ENCODE measurements around the gene CDR2L. TPM values are rescaled to one million over a fixed set of nuclear protein-coding genes. Genes with fewer than 3 reads are reported as not detected.
A peak's percentile ranks its signal among the peaks of the same experiment; 100 is the strongest.

Gene CDR2L
- total and polyA plus RNA-seq, 8 donors = 4.4 to 78.8 (median 10.9) TPM

- peak in 1 of 2 donors; percentile 58 for DNase-seq
- TF ChIP-seq EP300 (IDR thresholded peaks at IDR 0.05) (no peak), POLR2AphosphoS5 (IDR thresholded peaks at IDR 0.05) (no peak), CTCF (IDR thresholded peaks at IDR 0.05) (no peak), POLR2A (IDR thresholded peaks at IDR 0.05) (no peak)
- H3K27ac ChIP-seq = no peak overlapping the region
- peaks cover 0 to 69% (median 12%) of the 10 kb centered on the region in 3 donors for H3K27me3 ChIP-seq
- no peaks in the 10 kb centered on the region for H3K4me1 ChIP-seq
- H3K9me3 ChIP-seq = no peaks in the 10 kb centered on the region
- intact Hi-C loops (cut with DNase I; ENCODE audit: low total_unique reads) = no loop called here
- 45 to 54% (median 51%) methylated on average over 13 of the region's 13 CpGs for WGBS, 5 donors
- no peak overlapping the region for H3K4me3 ChIP-seq
- no peaks in the 10 kb centered on the region for H3K36me3 ChIP-seq
These were observed 43.5 kb upstream of the CDR2L start for GRCh38 chr17:74943808-74944522.

DNA sequence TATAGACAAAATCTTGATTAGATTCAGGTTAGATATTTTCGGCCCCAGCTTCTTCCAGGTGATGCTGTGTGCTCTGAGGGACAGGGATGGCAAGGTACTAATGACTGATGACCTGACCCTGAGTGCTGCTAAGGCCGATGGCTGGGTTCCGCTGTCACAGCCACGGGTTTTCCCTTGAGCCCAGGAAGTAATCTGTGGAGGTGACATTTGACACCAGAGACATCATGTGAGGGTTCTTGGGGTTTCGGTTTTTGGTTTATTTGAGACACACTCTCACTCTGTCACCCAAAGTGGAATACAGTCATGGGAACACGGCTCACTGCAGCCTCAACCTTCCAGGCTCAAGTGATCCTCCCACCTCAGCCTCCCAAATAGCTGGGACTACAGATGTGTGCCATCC lies 41.9 kb upstream of the CDR2L start:
- Histone ChIP-seq H3K36me3 (peaks cover 0 to under 1% (median under 1%) of the 10 kb centered on the region in 4 donors), H3K27me3 (peaks cover 0 to 63% (median 6%) of the 10 kb centered on the region in 3 donors), H3K4me1 (no peaks in the 10 kb centered on the region), H3K27ac (no peak overlapping the region), H3K9me3 (no peaks in the 10 kb centered on the region), H3K4me3 (no peak overlapping the region)
- 31 to 41% (median 34%) methylated on average over 6 of the region's 6 CpGs for WGBS, 5 donors
- DNase-seq = no peak
- intact Hi-C loops (cut with DNase I; ENCODE audit: low total_unique reads) = no loop called here
- TF ChIP-seq POLR2AphosphoS5 (IDR thresholded peaks at IDR 0.05) = no peak
- no peak for TF ChIP-seq CTCF (IDR thresholded peaks at IDR 0.05)
- TF ChIP-seq EP300 (IDR thresholded peaks at IDR 0.05) = no peak
- no peak for TF ChIP-seq POLR2A (IDR thresholded peaks at IDR 0.05)

- intact Hi-C loops (cut with DNase I; ENCODE audit: low total_unique reads) = no loop called here
- H3K9me3 ChIP-seq = no peaks in the 10 kb centered on the region
- no peak overlapping the region for H3K4me3 ChIP-seq
- no peaks in the 10 kb centered on the region for H3K4me1 ChIP-seq
- 80 to 93% (median 86%) methylated on average over 7 to 14 of the region's 14 CpGs for WGBS, 5 donors
- peaks cover 0 to 62% (median 1%) of the 10 kb centered on the region in 3 donors for H3K27me3 ChIP-seq
- TF ChIP-seq EP300 (IDR thresholded peaks at IDR 0.05) (no peak), POLR2A (IDR thresholded peaks at IDR 0.05) (no peak), POLR2AphosphoS5 (IDR thresholded peaks at IDR 0.05) (no peak), CTCF (IDR thresholded peaks at IDR 0.05) (no peak)
- peaks cover 1 to 12% (median 10%) of the 10 kb centered on the region in 4 donors for H3K36me3 ChIP-seq
- no peak overlapping the region for H3K27ac ChIP-seq
- DNase-seq = no peak
These were observed 40.8 kb upstream of the CDR2L start for GRCh38 chr17:74946641-74947040.

DNA sequence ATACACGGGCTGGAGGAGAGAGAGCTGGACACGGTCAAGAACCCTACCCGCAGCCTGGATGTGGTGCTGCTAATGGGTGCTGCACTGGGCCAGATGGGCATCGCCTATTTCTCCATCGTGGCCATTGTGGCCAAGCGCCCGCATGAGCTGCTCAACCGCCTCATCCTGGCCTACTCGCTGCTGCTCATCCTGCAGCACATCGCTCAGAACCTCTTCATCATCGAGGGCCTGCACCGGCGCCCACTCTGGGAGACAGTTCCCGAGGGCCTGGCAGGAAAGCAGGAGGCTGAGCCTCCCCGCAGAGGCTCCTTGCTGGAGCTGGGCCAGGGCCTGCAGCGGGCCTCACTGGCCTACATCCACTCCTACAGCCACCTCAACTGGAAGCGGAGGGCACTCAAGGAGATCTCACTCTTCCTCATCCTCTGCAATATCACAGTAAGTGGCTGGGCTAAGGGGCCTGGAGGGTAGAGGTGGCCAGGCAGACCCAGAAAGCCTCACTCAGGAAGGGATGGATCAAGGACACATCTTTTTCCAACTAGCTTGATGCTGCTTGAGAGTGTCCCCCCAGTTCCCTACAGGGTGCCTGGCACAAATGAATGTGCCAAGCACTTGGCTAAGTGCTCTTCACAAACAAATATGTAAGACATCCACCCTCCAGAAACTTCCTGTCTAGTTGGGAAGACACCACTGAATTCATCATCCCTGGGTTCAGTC lies 40.2 kb upstream of the CDR2L start:
- Histone ChIP-seq H3K4me3 (no peak overlapping the region), H3K4me1 (no peaks in the 10 kb centered on the region), H3K36me3 (peaks cover 5 to 17% (median 14%) of the 10 kb centered on the region in 4 donors), H3K9me3 (no peaks in the 10 kb centered on the region), H3K27me3 (peaks cover 0 to 62% (median 0%) of the 10 kb centered on the region in 3 donors), H3K27ac (no peak overlapping the region)
- DNase-seq = no peak
- intact Hi-C loops (cut with DNase I; ENCODE audit: low total_unique reads) = no loop called here
- TF ChIP-seq POLR2AphosphoS5 (IDR thresholded peaks at IDR 0.05) (no peak), POLR2A (IDR thresholded peaks at IDR 0.05) (no peak), CTCF (IDR thresholded peaks at IDR 0.05) (no peak), EP300 (IDR thresholded peaks at IDR 0.05) (no peak)
- WGBS, 5 donors = 89 to 97% (median 93%) methylated on average over 16 to 17 of the region's 17 CpGs

Measured in stomach (tissue), 9 donors.